B cell (primary cell): ENCODE results near the gene PRSS36. TPM values are rescaled to one million over a fixed set of nuclear protein-coding genes. Genes with fewer than 3 reads are reported as not detected.

Experiments
- ATAC-seq: fragments of 200-7000 bp; cut with Tn5 transposase; one replicate; pipeline ENCODE4 v1.10.0; 2021; ENCODE audit warnings: low read depth, mild to moderate bottlenecking, moderate number of reproducible peaks, moderate library complexity
- CTCF ChIA-PET: fragments of 350-600 bp; sonication (Branson Sonifier 250); formaldehyde crosslinking; loops from one replicate; lab custom pipeline; 2021; ENCODE audit warnings: antibody characterized with exemption, inconsistent platforms; lab: Charles Lee
- POLR2A ChIA-PET: fragments of 350-600 bp; sonication (Branson Sonifier 250); formaldehyde crosslinking; loops from one replicate; lab custom pipeline; 2021; ENCODE audit warnings: antibody characterized with exemption; lab: Charles Lee
- DNase-seq: peaks from one replicate; pipeline ENCODE4 v3.0.0; 2013
- H2AFZ ChIP-seq: 2 replicates; pipeline ENCODE4 v1.6.1; 2012; ENCODE audit warnings: mild to moderate bottlenecking, low read depth, low read length; ENCODE audit not compliant: insufficient read depth, poor library complexity, severe bottlenecking
- H3K27ac ChIP-seq, 2 donors: 1 replicate in 1 of 2; 2 replicates in 1 of 2; pipeline ENCODE4 v1.5.1; 2012 to 2013; ENCODE audit warnings: low read length in 2 of 2, mild to moderate bottlenecking in 2 of 2, moderate library complexity in 1 of 2
- H3K27me3 ChIP-seq, 4 experiments: fragments of 200-600 bp in 1 of 4; sonication (generic) in 1 of 4; replicated peaks in 1 of 4; 1 replicate in 2 of 4; 2 replicates in 2 of 4; pipeline versions ENCODE4 v1.6.1 to v1.7.0; 2013 to 2016; ENCODE audit warnings: low read length in 3 of 4, mild to moderate bottlenecking in 2 of 4, mixed read lengths in 1 of 4, moderate library complexity in 1 of 4; ENCODE audit not compliant: insufficient read depth in 4 of 4, control insufficient read depth in 3 of 4; ENCODE audit errors: control extremely low read depth in 1 of 4
- H3K36me3 ChIP-seq, 2 experiments: replicated peaks in 1 of 2; 1 replicate in 1 of 2; 2 replicates in 1 of 2; pipeline versions ENCODE4 v1.6.1 to v1.7.1; 2013; ENCODE audit warnings: low read length in 1 of 2; ENCODE audit not compliant: insufficient read depth in 2 of 2, control insufficient read depth in 1 of 2; ENCODE audit errors: control extremely low read depth in 1 of 2, extremely low read depth in 1 of 2
- H3K4me1 ChIP-seq, 2 donors: fragments of 200-600 bp in 1 of 2; sonication (generic) in 1 of 2; 1 replicate in 1 of 2; 2 replicates in 1 of 2; pipeline versions ENCODE4 v1.5.1 to v1.6.1; 2013 to 2017; ENCODE audit warnings: low read length in 2 of 2; ENCODE audit not compliant: control insufficient read depth in 2 of 2, insufficient read depth in 2 of 2
- H3K4me2 ChIP-seq: replicated peaks from 2 replicates; pipeline ENCODE3; 2012; ENCODE audit warnings: mild to moderate bottlenecking, low read depth, low read length; ENCODE audit not compliant: poor library complexity, severe bottlenecking
- H3K4me3 ChIP-seq, 5 experiments: fragments of 200-600 bp in 1 of 5; sonication (generic) in 1 of 5; 1 replicate in 3 of 5; 2 replicates in 2 of 5; pipeline versions ENCODE4 v1.5.1 to v1.7.0; 2011 to 2016; ENCODE audit warnings: low read length in 4 of 5, mild to moderate bottlenecking in 4 of 5, low read depth in 2 of 5, control low read depth in 1 of 5, moderate library complexity in 1 of 5; ENCODE audit not compliant: insufficient read depth in 1 of 5; ENCODE audit errors: control extremely low read depth in 1 of 5, extremely low read depth in 1 of 5
- H3K79me2 ChIP-seq: fragments of 200-600 bp; sonication (generic); one replicate; pipeline ENCODE4 v1.6.0; 2016; ENCODE audit warnings: low read length; ENCODE audit not compliant: control insufficient read depth, insufficient read depth
- H3K9ac ChIP-seq: fragments of 200-600 bp; sonication (generic); 2 replicates; pipeline ENCODE4 v1.6.1; 2017; ENCODE audit warnings: mild to moderate bottlenecking, low read length, moderate library complexity
- H3K9me3 ChIP-seq, 3 donors: one replicate each; pipeline versions ENCODE4 v1.6.1 to v1.7.1; 2013; ENCODE audit warnings: low read length in 2 of 3; ENCODE audit not compliant: control insufficient read depth in 2 of 3, insufficient read depth in 1 of 3; ENCODE audit errors: control extremely low read depth in 1 of 3
- H4K20me1 ChIP-seq: 2 replicates; pipeline ENCODE4 v1.6.0; 2012; ENCODE audit warnings: mild to moderate bottlenecking, low read length; ENCODE audit not compliant: insufficient read depth, control insufficient read depth, poor library complexity, severe bottlenecking
- H3K27ac Mint-ChIP-seq: one replicate; pipeline ENCODE4 v1.8.0; 2021; ENCODE audit warnings: mixed read lengths
- H3K27me3 Mint-ChIP-seq: one replicate; pipeline ENCODE4 v1.8.0; 2021; ENCODE audit warnings: mixed read lengths
- H3K4me1 Mint-ChIP-seq: one replicate; pipeline ENCODE4 v1.8.0; 2021; ENCODE audit warnings: mixed read lengths
- H3K4me3 Mint-ChIP-seq: one replicate; pipeline ENCODE4 v1.8.0; 2021; ENCODE audit warnings: mixed read lengths
- H3K9me3 Mint-ChIP-seq: one replicate; pipeline ENCODE4 v1.8.0; 2022; ENCODE audit warnings: mixed read lengths; ENCODE audit not compliant: insufficient read depth
- CTCF ChIP-seq: fragments of 200-600 bp; IDR thresholded peaks from one replicate; pipeline ENCODE4 v1.8.0; 2022; ENCODE audit warnings: antibody characterized with exemption, mild to moderate bottlenecking
- EZH2 ChIP-seq: IDR thresholded peaks from 2 replicates; pipeline ENCODE4 v1.6.1; 2012; ENCODE audit warnings: borderline replicate concordance, low read depth, mild to moderate bottlenecking, moderate library complexity, low read length; ENCODE audit not compliant: insufficient read depth, poor library complexity, severe bottlenecking
- WGBS: methylation state at CpG from one replicate; pipeline ENCODE4 v1.1.5; 2013; ENCODE audit warnings: missing lambda C conversion rate; ENCODE audit not compliant: insufficient coverage; 5-methylcytosine and 5-hydroxymethylcytosine counted together
- intact Hi-C: fragments of 100-400 bp; cut with micrococcal nuclease; formaldehyde crosslinking; loops from one replicate; pipeline ENCODE4 v1.10.0; 2022
- polyA plus RNA-seq: library from polyadenylated mRNA; depleted of rRNA; stranded (reverse); fragments of >200 nt; gene quantifications from 2 replicates; pipeline ENCODE4 v1.2.3, GENCODE V29; 2012
- total RNA-seq, 2 donors: library from RNA; stranded (reverse); fragments of 120-200 nt in 1 of 2; gene quantifications; 1 replicate in 1 of 2; 2 replicates in 1 of 2; pipeline versions ENCODE4 v1.2.3 to v1.2.4, GENCODE V29; 2013 to 2022

The PRSS36 gene
- total and polyA plus RNA-seq, 2 donors (not counting 1 experiment from before 2014, with no cell fraction given): 1.0 to 1.6 TPM

- H3K4me3 ChIP-seq: peak overlapping the region; percentile 49 to 83 (median 66)
- peak overlapping the region; percentile 92 for H3K4me3 Mint-ChIP-seq
Observed at GRCh38 chr16:31118223-31119155, 31.4 kb downstream of the PRSS36 start.

More at GRCh38 chr16:31118223-31119155, 31.4 kb downstream of the PRSS36 start:
- Mint-ChIP-seq H3K9me3 (no peaks in the 10 kb centered on the region), H3K27ac (peak overlapping the region; percentile 96), H3K27me3 (no peaks in the 10 kb centered on the region), H3K4me1 (peaks cover 15% of the 10 kb centered on the region)
- TF ChIP-seq CTCF (no peak), EZH2 (no peak)
- POLR2A ChIA-PET: interaction anchor here (0.6 to 3.6 kb wide), 11 partner anchors 11 to 1474 kb away, joined by 3 to 36 read pairs (median 10); partner anchors contain the start of genes FBXL19, FUS, PYCARD and STX4
- WGBS: 39% methylated on average over 5 of the region's 9 CpGs
- H4K20me1 ChIP-seq: peaks cover 26% of the 10 kb centered on the region
- CTCF ChIA-PET: interaction anchor here (1.0 to 3.3 kb wide), 7 partner anchors 9 to 324 kb away, joined by 3 to 24 read pairs (median 4); partner anchors contain the start of genes BCKDK, FUS, ZNF646 and ZNF668
- H3K36me3 ChIP-seq: peaks cover 7 to 30% of the 10 kb centered on the region in 2 experiments
- H3K27me3 ChIP-seq: no peaks in the 10 kb centered on the region
- ATAC-seq (no peak), DNase-seq (no peak)
- no peaks in the 10 kb centered on the region for H3K9me3 ChIP-seq
- peaks cover 10 to 20% of the 10 kb centered on the region in 2 donors for H3K4me1 ChIP-seq
- peak overlapping the region; percentile 92 for H3K9ac ChIP-seq
- intact Hi-C loops: no loop called here
- peaks cover 44% of the 10 kb centered on the region for H3K79me2 ChIP-seq
- peak overlapping the region; percentile 80 for H2AFZ ChIP-seq
- peak overlapping the region; percentile 72 for H3K4me2 ChIP-seq
- H3K27ac ChIP-seq: peak overlapping the region; percentile 72 to 95
